AG04449 (cell line): ENCODE results near the gene RBMS3.

Experiments
- CTCF ChIA-PET: fragments of 350-600 bp; formaldehyde crosslinking; extraction: SDS; loops from one replicate; lab custom pipeline; 2021; ENCODE audit warnings: antibody characterized with exemption; lab: Yijun Ruan, JAX
- POLR2A ChIA-PET: fragments of 400-600, 350-600 bp; formaldehyde crosslinking; extraction: SDS; loops from one replicate; lab custom pipeline; 2020; ENCODE audit warnings: antibody characterized with exemption, inconsistent platforms; lab: Yijun Ruan, JAX
- DNase-seq: peaks from one replicate; pipeline ENCODE4 v3.0.0-alpha.2; 2010; ENCODE audit warnings: low read depth, low spot score
- H3K4me3 ChIP-seq: 2 replicates; pipeline ENCODE4 v1.5.1; 2011; ENCODE audit warnings: low read depth, mild to moderate bottlenecking, control low read depth, low read length
- TF ChIP-seq, protein P1 (sequence below): IDR thresholded peaks from one replicate; pipeline ENCODE4 v1.5.1; 2011; ENCODE audit warnings: mild to moderate bottlenecking, moderate library complexity, low read length, control low read depth, inconsistent platforms; ENCODE audit not compliant: insufficient read depth; ENCODE audit errors: missing control alignments

The RBMS3 gene

DNA sequence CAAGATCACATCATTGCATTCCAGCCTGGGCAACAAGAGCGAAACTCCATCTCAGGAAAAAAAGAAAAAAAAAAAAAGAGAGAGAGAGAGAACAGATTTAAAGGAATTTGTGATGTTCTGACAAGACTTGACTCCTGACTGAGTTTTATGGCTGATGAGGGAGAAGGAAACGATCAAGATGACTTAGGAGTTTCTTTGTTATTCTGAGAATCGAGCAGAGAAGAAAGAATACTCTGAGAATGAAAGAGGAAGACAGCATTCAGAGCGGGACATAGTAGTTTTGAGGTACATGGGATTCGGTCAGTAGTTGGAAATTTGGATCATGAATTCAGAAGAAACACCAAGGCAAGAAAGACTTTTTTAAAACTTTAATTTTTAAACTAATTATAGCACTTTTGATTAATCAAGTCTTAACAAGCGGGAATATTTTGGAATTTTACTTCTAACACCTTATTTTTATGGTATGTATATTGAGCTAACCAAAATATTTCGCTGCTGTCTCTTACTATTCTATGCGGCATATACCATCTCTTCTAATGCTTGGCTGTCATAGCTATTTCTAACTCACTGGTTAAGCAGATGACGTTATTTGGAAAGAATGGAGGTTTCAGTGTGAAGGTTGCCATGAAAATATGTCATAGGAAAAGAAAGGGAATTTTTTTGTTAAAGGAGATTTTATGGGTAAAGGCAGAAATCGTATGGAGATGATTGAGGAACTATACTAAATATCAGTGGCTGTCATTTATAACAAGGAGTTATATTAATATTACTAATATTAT, 644.1 kb downstream of the RBMS3 start:
- DNase-seq = no peak
- CTCF ChIA-PET = no interaction called here
- TF ChIP-seq, protein P1, sequence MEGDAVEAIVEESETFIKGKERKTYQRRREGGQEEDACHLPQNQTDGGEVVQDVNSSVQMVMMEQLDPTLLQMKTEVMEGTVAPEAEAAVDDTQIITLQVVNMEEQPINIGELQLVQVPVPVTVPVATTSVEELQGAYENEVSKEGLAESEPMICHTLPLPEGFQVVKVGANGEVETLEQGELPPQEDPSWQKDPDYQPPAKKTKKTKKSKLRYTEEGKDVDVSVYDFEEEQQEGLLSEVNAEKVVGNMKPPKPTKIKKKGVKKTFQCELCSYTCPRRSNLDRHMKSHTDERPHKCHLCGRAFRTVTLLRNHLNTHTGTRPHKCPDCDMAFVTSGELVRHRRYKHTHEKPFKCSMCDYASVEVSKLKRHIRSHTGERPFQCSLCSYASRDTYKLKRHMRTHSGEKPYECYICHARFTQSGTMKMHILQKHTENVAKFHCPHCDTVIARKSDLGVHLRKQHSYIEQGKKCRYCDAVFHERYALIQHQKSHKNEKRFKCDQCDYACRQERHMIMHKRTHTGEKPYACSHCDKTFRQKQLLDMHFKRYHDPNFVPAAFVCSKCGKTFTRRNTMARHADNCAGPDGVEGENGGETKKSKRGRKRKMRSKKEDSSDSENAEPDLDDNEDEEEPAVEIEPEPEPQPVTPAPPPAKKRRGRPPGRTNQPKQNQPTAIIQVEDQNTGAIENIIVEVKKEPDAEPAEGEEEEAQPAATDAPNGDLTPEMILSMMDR = no peak
- POLR2A ChIA-PET = no interaction called here
- H3K4me3 ChIP-seq = no peak overlapping the region

DNA sequence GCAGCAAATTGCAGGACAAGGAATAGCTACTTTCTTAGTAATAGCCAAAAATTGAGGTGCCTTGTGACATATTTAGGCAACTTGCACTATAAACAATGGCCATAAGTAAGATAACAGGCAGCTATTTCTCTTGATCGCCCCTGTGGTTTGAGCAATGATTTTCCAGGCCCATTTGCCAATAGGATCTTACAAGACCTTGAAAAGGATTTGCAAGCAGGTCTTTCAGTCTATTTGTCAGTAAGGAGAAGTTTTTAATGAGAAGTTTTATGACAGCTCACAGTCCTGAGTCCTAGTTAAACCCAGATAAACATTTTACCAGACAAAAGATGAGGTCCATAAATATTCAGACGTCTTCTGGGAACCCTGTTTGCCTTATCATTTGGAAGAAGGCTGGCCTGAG, 645.5 kb downstream of the RBMS3 start:
- CTCF ChIA-PET = no interaction called here
- DNase-seq = no peak
- TF ChIP-seq, protein P1 = no peak
- no peak overlapping the region for H3K4me3 ChIP-seq
- POLR2A ChIA-PET = no interaction called here

DNA sequence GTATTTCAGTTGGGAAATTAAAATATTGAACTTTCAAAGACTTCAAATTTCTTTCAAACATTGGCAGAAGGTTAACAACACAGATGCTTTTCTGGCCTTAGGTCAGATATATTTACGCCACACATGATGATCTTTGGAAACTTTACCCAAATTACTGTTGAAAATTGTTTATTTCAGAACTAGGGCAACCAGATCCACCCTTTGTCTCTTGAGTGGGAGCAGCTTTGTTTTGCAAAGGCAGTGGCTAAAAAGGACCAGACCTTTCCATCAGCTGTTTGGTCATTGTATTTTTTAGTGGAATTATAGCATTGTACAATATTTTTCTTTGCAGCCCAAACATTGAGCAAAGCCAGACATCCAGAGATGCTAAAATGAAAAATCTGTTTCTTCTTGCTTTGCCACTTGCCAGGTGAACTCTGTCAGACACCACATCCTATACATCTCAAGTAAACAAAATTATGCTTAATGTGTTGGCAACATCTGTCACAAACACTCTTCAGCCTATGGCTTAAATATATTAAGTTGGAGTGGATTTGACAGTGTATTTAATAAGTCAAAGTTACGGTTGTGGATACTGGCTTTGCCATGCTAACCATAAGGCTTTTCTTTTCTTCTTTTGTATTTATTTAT, 651.9 kb downstream of the RBMS3 start:
- TF ChIP-seq, protein P1 = no peak
- CTCF ChIA-PET = no interaction called here

DNA sequence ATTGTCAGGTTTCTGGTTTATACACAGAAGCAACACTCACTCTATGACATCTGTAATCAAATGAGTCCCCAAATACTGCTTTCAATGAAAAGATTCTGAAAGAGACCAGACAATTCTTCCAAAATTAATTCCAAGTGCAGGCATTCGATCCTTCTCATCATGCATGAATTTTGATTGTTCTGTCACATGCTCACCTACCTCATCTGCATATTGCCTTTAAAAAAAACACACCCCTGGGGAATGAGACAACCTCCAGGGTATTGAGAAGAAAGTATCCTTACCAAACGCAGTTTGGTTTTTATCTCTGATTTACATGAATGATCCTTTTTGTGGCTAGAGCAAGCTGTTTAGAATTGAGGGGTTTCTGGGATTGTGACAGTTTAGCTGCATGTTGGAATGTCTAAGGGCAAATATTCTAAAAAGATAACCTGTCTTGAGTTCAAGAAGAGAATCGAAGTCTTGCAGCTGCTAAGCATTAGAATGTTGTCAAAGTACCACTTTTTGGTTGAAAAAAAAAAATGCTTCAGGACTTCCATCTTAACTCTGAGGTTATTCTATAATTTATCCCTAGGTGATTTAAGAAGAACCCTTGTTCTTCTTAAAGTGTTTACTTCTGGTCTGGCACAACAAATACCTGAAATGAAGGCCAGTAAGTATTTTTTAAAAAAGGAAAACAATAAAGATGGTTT, 653.1 kb downstream of the RBMS3 start:
- CTCF ChIA-PET = no interaction called here
- POLR2A ChIA-PET = interaction anchor here (0.6 kb wide), 1 partner anchor 468 kb away, joined by 3 read pairs; no protein-coding TSS in a partner anchor
- no peak for DNase-seq
- TF ChIP-seq, protein P1 = no peak
- H3K4me3 ChIP-seq = no peak overlapping the region

More for the DNA sequence above, 651.9 kb downstream of the RBMS3 start:
- no peak for DNase-seq
- POLR2A ChIA-PET = no interaction called here
- no peak overlapping the region for H3K4me3 ChIP-seq

DNA sequence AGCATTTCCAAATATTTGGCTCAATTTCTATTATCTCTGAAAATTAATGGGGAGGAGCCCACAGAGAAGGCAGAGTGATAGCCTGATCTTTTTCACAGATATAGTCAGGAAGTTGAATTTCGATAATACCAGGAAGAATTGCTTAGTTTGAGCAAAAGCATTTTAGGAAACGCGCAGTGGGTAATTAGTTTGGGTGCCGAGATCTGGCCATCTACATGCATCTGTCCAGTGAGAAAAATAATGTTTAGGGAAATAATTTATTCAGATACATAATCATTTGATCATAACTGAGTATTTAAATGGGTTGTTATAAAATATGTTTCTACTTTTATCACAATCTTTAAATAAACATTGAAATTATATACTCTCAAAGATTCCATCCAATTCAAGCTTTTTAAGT, 653.9 kb downstream of the RBMS3 start:
- H3K4me3 ChIP-seq = no peak overlapping the region
- CTCF ChIA-PET = no interaction called here
- POLR2A ChIA-PET = no interaction called here
- no peak for DNase-seq
- TF ChIP-seq, protein P1 = no peak

- TF ChIP-seq, protein P1 = no peak
- CTCF ChIA-PET = no interaction called here
- POLR2A ChIA-PET = no interaction called here
- no peak overlapping the region for H3K4me3 ChIP-seq
- DNase-seq = no peak
These were observed 655.2 kb downstream of the RBMS3 start for GRCh38 chr3:29936054-29936453.
